Measurements from ENCODE around the gene IL25. TPM values are rescaled to one million over a fixed set of nuclear protein-coding genes. Genes with fewer than 3 reads are reported as not detected.
"Not testable (repeated sequence)": the region's sequence is repeated elsewhere in the genome, so short reads cannot be mapped to it uniquely, and the experiment has no call there.

Gene IL25
- total RNA-seq, 8 experiments from 2014 or later: 0.14 to 0.66 (median 0.44) TPM; not detected in 4

- Histone ChIP-seq H3K4me3 (no peak overlapping the region), H3K4me1 (replicated peaks in 1 of 2) (no peaks in the 10 kb centered on the region), H3K27ac (no peak overlapping the region)
- ATAC-seq (replicated peaks in 6 of 8): peak in 7 of 8 experiments; percentile 38 to 93 (median 74)
- 33 to 85% (median 50%) methylated on average over 2 to 6 of the region's 12 CpGs; no CpG with 5 or more reads in 6 of the 10 experiments for WGBS, 10 experiments
- in situ Hi-C loops (cut with MboI; ENCODE audit: low pct_unique_long_range_greater_than_20kb in 2 of 9, low sequenced_read_pairs in 9 of 9, unreplicated experiment in 9 of 9): loop anchor here in 1 of 9 experiments (10.0 kb wide), 1 partner anchor 55 kb away; the partner anchor contains the start of gene PABPN1
These were observed 7.0 kb downstream of the IL25 start for GRCh38 chr14:23379366-23380196.

GRCh38 chr14:23380197-23380914, 7.7 kb downstream of the IL25 start:
- in situ Hi-C loops (cut with MboI; ENCODE audit: low pct_unique_long_range_greater_than_20kb in 2 of 9, low sequenced_read_pairs in 9 of 9, unreplicated experiment in 9 of 9): no loop called here
- Histone ChIP-seq H3K4me1 (replicated peaks in 1 of 2) (no peaks in the 10 kb centered on the region), H3K27ac (no peak overlapping the region), H3K4me3 (no peak overlapping the region)
- 7 to 100% (median 68%) methylated on average over 1 to 8 of the region's 16 CpGs; no CpG with 5 or more reads in 2 of the 10 experiments for WGBS, 10 experiments
- peak in 4 of 8 experiments; percentile 7 to 66 (median 32) for ATAC-seq (replicated peaks in 6 of 8)

DNA sequence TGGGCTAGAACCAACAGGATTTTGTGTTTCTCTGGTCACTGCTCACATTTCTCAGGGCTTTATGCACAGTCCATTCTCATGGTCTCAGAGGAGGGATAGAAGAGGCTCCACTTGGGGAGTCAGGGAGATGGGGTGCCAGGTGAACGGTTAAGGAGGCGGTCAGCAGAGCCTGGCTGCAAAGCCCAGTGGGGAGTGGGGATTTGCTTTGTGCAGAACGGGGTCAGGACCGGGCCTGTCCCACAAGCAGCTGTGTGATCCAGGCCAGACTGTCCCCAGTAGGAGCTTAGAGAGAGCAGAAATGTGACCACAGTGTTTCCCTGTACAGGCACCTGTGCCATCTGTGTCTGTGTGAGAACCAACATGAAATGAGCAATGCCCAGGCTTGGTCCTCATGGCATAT, 8.4 kb downstream of the IL25 start:
- H3K4me1 ChIP-seq (replicated peaks in 1 of 2): no peaks in the 10 kb centered on the region
- no peak for ATAC-seq (replicated peaks in 6 of 8)
- H3K27ac ChIP-seq: no peak overlapping the region
- in situ Hi-C loops (cut with MboI; ENCODE audit: low pct_unique_long_range_greater_than_20kb in 2 of 9, low sequenced_read_pairs in 9 of 9, unreplicated experiment in 9 of 9): no loop called here
- H3K4me3 ChIP-seq: no peak overlapping the region
- WGBS, 10 experiments: 42 to 60% methylated on average over 2 of the region's 4 CpGs; no CpG with 5 or more reads in 8 of the 10 experiments

GRCh38 chr14:23381871-23382270, 9.3 kb downstream of the IL25 start:
- in situ Hi-C loops (cut with MboI; ENCODE audit: low pct_unique_long_range_greater_than_20kb in 2 of 9, low sequenced_read_pairs in 9 of 9, unreplicated experiment in 9 of 9): no loop called here
- ATAC-seq (replicated peaks in 6 of 8): no peak
- H3K27ac ChIP-seq: no peak overlapping the region
- 30 to 50% methylated on average over 1 to 2 of the region's 3 CpGs; no CpG with 5 or more reads in 8 of the 10 experiments for WGBS, 10 experiments
- no peak overlapping the region for H3K4me3 ChIP-seq
- H3K4me1 ChIP-seq (replicated peaks in 1 of 2): no peaks in the 10 kb centered on the region

- WGBS, 10 experiments: 96% methylated on average over 4 of the region's 6 CpGs; no CpG with 5 or more reads in 9 of the 10 experiments
- in situ Hi-C loops (cut with MboI; ENCODE audit: low pct_unique_long_range_greater_than_20kb in 2 of 9, low sequenced_read_pairs in 9 of 9, unreplicated experiment in 9 of 9): no loop called here
- H3K4me1 ChIP-seq (replicated peaks in 1 of 2): no peaks in the 10 kb centered on the region
- no peak for ATAC-seq (replicated peaks in 6 of 8)
- no peak overlapping the region for H3K4me3 ChIP-seq
- no peak overlapping the region for H3K27ac ChIP-seq
These were observed 9.7 kb downstream of the IL25 start for GRCh38 chr14:23382276-23382675.

DNA sequence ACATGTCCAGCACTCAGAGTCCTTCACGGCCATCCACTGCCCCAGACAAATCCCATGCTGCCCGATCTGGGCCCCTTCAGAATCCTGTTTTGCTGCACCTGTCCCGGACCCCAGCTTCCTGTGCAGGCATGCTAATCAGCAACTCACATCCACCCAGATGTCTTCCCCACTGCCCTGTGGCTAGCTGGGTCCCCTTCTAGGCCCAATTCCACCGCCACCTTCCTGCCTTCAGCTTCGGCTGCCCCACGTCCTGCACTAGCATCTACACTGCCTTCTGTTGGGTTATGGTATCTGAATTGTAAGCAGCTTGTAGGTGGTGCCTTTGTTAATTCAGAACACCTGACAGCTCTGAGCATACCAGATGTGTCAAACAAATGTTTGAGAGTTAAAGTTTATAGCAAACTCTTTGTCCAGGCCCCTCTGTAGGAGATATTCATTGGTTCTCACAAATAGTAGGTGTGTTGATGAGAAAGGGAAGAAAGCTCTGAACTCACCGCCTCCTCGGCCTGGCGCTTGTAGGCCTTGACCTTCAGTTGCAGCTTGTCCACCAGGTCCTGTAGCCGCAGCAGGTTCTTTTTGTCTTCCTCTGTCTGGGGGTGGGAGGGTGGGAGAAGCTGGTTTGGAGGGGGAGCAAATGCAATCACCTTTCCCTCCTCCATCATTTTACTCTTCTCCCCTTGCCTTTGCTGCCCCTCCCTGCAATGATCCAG, 10.3 kb downstream of the IL25 start:
- no peak overlapping the region for H3K4me3 ChIP-seq
- ATAC-seq (replicated peaks in 6 of 8): no peak
- in situ Hi-C loops (cut with MboI; ENCODE audit: low pct_unique_long_range_greater_than_20kb in 2 of 9, low sequenced_read_pairs in 9 of 9, unreplicated experiment in 9 of 9): no loop called here
- no peak overlapping the region for H3K27ac ChIP-seq
- H3K4me1 ChIP-seq (replicated peaks in 1 of 2): no peaks in the 10 kb centered on the region
- WGBS, 10 experiments: 13 to 80% (median 68%) methylated on average over 2 to 8 of the region's 10 CpGs; no CpG with 5 or more reads in 3 of the 10 experiments

DNA sequence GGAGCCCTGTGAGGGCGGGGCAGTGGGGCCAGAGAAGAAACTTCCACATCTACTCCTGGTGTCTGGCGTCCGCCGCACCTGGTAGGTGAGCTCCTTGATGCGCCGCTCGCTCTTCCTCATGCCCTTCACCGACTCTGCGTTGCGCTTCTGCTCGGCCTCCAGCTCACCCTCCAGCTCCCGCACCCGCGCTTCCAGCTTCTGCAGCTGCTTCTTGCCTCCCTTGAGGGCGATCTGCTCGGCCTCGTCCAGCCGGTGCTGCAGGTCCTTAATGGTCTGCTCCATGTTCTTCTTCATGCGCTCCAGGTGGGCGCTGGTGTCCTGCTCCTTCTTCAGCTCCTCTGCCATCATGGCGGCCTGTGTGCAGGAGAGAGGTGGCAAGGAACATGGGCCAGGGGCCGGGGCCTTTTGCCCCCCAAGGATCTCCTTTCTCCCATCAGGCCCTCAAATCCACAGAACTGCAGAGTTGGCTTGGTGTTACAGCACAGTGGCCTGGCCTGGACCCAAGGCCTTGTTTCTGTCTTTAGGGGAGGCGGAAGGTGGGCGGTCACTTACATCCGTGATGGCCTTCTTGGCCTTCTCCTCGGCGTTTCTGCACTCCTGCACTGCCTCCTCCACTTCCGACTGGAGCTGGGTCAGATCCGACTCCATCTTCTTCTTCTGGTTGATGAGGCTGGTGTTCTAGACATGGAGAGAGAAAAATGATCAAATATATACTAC, 11.9 kb downstream of the IL25 start:
- Histone ChIP-seq H3K4me1 (replicated peaks in 1 of 2) (no peaks in the 10 kb centered on the region), H3K27ac (no peak overlapping the region), H3K4me3 (no peak overlapping the region)
- ATAC-seq (replicated peaks in 6 of 8): no peak
- 24 to 100% (median 81%) methylated on average over 2 to 9 of the region's 29 CpGs for WGBS, 10 experiments
- in situ Hi-C loops (cut with MboI; ENCODE audit: low pct_unique_long_range_greater_than_20kb in 2 of 9, low sequenced_read_pairs in 9 of 9, unreplicated experiment in 9 of 9): no loop called here

DNA sequence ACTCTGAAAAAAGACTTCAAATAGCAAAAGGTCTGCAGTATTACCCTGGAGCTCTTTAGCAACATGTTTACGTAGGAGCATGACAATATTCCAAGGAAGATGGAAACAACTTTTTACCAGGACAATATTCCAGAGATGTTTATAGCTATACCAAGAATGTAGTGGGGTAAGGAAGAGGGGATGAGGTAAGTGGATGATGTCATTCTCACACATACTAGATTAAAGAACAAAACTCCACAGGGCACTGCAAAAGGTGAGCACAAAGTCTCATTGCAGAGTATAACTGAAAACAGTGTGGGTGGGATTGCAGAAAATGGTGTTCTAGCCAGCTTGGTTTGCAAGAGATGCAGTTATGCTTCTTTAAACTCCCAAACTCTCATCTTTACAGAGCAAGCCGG, 12.6 kb downstream of the IL25 start:
- Histone ChIP-seq H3K4me3 (no peak overlapping the region), H3K4me1 (replicated peaks in 1 of 2) (no peaks in the 10 kb centered on the region), H3K27ac (no peak overlapping the region)
- 31 to 100% (median 59%) methylated on average over 1 to 2 of the region's 2 CpGs for WGBS, 10 experiments
- ATAC-seq (replicated peaks in 6 of 8): peak in 1 of 8 experiments; percentile 36
- in situ Hi-C loops (cut with MboI; ENCODE audit: low pct_unique_long_range_greater_than_20kb in 2 of 9, low sequenced_read_pairs in 9 of 9, unreplicated experiment in 9 of 9): no loop called here

GRCh38 chr14:23385642-23386265, 13.1 kb downstream of the IL25 start:
- 45 to 100% (median 93%) methylated on average over 1 to 8 of the region's 18 CpGs; no CpG with 5 or more reads in 2 of the 10 experiments for WGBS, 10 experiments

DNA sequence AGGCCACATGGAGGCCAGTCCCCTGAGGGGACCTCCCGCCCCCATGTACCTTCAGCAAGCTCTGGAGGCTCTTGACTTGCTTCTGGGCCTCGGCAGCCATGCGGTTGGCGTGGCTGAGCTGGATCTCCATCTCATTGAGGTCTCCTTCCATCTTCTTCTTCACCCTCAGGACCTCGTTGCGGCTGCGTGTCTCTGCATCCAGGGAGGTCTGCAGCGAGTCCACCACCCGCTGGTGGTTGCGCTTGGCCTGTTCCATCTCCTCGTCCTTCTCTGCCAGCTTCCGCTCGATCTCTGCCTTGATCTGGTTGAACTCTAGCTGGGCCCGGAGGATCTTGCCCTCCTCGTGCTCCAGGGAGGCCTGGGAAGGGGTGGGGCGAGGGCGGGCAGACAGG, 13.7 kb downstream of the IL25 start:
- 0 to 92% methylated on average over 1 to 7 of the region's 17 CpGs; no CpG with 5 or more reads in 8 of the 10 experiments for WGBS, 10 experiments
- ATAC-seq (replicated peaks in 6 of 8); H3K4me1 ChIP-seq (replicated peaks in 1 of 2); in situ Hi-C loops (cut with MboI; ENCODE audit: low pct_unique_long_range_greater_than_20kb in 2 of 9, low sequenced_read_pairs in 9 of 9, unreplicated experiment in 9 of 9); H3K4me3 ChIP-seq; H3K27ac ChIP-seq: not testable (repeated sequence)

More at GRCh38 chr14:23385642-23386265, 13.1 kb downstream of the IL25 start:
- no peak for ATAC-seq (replicated peaks in 6 of 8)
- Histone ChIP-seq H3K27ac (no peak overlapping the region), H3K4me1 (replicated peaks in 1 of 2) (no peaks in the 10 kb centered on the region), H3K4me3 (no peak overlapping the region)
- in situ Hi-C loops (cut with MboI; ENCODE audit: low pct_unique_long_range_greater_than_20kb in 2 of 9, low sequenced_read_pairs in 9 of 9, unreplicated experiment in 9 of 9): no loop called here

DNA sequence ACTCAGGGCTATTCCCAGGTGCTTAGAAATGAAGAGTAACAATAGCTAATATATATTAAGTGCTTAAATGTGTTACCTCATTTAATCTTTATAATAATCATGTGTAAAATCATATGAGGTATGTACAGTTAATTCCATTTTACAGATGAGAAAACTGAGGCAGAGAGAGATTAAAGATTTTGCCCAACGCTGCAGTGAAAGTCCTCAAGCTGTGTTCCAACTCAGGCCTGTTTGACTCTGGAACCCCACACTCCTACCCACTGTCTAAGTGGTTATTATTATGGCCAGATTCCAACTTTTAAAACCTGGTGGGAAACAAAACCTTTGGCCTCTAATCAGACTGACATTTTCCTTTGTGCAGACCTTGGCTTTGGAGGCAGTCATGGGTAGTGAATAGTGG, 14.4 kb downstream of the IL25 start:
- 0 to 100% (median 83%) methylated on average over 1 of the region's 1 CpG; no CpG with 5 or more reads in 2 of the 10 experiments for WGBS, 10 experiments
- ATAC-seq (replicated peaks in 6 of 8): no peak
- in situ Hi-C loops (cut with MboI; ENCODE audit: low pct_unique_long_range_greater_than_20kb in 2 of 9, low sequenced_read_pairs in 9 of 9, unreplicated experiment in 9 of 9): no loop called here
- Histone ChIP-seq H3K27ac (no peak overlapping the region), H3K4me1 (replicated peaks in 1 of 2) (no peaks in the 10 kb centered on the region), H3K4me3 (no peak overlapping the region)
